D721Med (cell line): ENCODE measurements around the gene TOR1B.
"Not testable (repeated sequence)": the region's sequence is repeated elsewhere in the genome, so short reads cannot be mapped to it uniquely, and the experiment has no call there.

Experiments used
- DNase-seq: peaks from one replicate; pipeline ENCODE4 v3.0.0; 2011; ENCODE audit warnings: low spot score; ENCODE audit not compliant: insufficient read length
- FAIRE-seq: peaks from 2 replicates; lab custom pipeline; 2011; peaks lifted over from hg19 to GRCh38; lab: Jason Lieb, UNC
- TF ChIP-seq, protein P1 (sequence below): IDR thresholded peaks from 2 replicates; pipeline ENCODE4 v1.5.1; 2012; ENCODE audit warnings: mild to moderate bottlenecking, control low read depth; ENCODE audit not compliant: insufficient read depth; ENCODE audit errors: missing control alignments

Gene TOR1B

DNA sequence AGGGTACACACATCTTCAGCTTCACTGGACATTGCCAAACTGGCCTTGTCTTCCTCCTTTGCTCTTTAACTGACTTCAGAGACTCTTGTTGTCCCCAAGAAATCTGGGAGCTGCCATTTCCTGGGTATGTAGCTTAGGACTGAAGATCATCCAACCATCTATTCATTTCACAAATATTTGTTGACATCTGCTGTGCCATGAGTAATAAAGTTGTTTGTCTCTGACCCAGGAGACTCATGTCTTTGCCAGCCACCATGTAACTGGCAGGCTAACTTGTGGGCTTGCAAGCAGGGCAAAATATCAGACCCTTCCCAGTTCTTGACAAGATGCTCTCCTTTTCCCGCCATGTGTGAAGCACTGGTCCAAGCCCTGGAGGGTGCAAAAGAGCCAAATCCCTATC lies 17.1 kb upstream of the TOR1B start:
- DNase-seq, result no peak
- TF ChIP-seq, protein P1, sequence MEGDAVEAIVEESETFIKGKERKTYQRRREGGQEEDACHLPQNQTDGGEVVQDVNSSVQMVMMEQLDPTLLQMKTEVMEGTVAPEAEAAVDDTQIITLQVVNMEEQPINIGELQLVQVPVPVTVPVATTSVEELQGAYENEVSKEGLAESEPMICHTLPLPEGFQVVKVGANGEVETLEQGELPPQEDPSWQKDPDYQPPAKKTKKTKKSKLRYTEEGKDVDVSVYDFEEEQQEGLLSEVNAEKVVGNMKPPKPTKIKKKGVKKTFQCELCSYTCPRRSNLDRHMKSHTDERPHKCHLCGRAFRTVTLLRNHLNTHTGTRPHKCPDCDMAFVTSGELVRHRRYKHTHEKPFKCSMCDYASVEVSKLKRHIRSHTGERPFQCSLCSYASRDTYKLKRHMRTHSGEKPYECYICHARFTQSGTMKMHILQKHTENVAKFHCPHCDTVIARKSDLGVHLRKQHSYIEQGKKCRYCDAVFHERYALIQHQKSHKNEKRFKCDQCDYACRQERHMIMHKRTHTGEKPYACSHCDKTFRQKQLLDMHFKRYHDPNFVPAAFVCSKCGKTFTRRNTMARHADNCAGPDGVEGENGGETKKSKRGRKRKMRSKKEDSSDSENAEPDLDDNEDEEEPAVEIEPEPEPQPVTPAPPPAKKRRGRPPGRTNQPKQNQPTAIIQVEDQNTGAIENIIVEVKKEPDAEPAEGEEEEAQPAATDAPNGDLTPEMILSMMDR, result no peak
- no peak for FAIRE-seq

DNA sequence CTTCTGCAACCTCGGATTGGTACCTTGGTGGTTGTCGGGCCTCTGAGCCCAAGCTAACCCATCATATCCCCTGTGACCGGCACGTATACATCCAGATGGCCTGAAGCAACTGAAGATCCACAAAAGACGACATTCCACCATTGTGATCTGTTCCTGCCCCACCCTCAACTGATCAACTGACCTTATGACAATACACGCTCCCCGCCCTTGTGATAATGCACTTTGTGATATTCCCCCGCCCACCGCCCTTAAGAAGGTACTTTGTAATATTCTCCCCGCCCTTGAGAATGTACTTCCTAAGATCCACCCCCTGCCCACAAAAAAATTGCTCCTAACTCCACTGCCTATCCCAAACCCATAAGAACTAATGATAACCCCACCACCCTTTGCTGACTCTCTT lies 16.5 kb upstream of the TOR1B start:
- TF ChIP-seq, protein P1, result no peak
- FAIRE-seq, result no peak

DNA sequence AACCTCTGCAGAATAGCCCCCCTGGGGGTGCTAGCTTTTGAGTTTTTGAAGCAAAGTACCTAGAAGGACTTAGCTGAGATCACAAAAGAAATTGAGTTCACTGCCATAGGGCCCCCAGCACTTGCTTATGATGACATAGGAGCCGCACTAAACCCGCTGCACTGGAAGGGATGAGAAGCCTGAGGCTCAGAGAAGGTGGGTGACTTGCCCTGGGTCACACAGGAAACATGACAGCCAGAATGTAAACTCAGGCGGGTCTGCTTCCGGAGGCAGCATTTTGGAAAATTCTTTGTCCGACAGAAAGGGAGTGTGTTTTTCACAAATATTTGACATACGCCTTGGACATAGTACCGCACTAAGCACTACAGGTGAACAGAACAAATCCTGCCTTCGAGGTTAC lies 8.4 kb upstream of the TOR1B start:
- TF ChIP-seq, protein P1, result no peak
- FAIRE-seq, result no peak
- DNase-seq, result no peak

More for the DNA sequence above, 16.5 kb upstream of the TOR1B start:
- no peak for DNase-seq

DNA sequence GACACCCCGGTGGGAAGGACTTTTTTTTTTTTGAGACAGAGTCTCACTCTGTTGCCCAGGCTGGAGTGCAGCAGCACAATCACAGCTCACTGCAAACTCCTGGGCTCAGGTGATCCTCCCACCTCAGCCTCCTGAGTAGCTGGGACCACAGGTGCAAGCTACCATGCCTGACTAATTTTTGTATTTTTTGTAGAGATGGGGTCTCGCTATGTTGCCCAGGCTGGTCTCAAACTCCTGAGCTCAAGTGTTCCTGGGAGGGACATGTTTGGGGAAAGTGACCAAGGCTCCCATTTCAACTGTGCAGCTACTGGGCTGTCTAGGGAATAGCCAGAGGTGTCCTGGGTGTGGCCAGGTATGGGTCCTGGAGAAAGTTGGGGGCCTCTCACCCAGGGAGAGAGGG lies 7.0 kb upstream of the TOR1B start:
- not testable (repeated sequence) for DNase-seq, FAIRE-seq

DNA sequence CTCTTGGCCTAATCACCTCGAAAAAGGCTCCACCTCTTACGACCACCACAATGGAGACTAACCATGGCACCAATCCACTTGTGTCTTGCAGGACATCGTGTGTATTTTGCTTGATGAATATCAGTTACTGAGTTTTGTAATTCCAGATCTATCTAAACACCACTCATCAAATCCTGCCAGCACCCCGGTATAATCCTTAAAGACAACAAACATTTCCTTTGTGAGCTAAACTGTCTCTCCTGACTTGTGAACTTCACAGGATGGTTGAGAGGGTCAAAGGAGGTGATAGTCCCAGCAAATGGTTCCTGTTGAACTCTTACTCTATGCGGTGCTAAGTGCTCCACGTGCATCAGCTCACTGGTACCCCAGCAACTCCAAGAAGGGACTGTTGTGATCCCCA lies 4.0 kb upstream of the TOR1B start:
- DNase-seq (no peak), FAIRE-seq (no peak)
- TF ChIP-seq, protein P1, result no peak

DNA sequence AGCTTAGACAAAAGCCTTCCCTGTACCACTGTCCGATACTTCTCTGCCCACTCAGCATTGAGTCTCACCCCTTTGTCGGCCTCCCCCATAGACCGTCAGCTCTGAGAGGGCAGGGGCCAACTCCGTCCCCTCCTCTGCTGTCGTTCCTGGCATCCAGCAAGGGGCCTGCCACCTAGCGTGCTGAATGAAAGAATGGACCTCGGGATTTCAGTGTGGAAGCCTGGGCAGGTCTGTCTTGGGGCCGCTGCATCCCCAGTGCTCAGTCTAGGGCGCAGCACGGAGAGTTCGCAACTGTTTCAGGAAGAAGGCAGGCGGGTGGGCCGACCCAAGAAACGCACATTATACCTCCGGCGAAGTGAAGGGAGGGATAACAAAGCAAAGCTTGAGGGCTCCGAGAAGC lies 1.5 kb upstream of the TOR1B start:
- DNase-seq, result no peak
- FAIRE-seq, result no peak
- TF ChIP-seq, protein P1, result no peak

DNA sequence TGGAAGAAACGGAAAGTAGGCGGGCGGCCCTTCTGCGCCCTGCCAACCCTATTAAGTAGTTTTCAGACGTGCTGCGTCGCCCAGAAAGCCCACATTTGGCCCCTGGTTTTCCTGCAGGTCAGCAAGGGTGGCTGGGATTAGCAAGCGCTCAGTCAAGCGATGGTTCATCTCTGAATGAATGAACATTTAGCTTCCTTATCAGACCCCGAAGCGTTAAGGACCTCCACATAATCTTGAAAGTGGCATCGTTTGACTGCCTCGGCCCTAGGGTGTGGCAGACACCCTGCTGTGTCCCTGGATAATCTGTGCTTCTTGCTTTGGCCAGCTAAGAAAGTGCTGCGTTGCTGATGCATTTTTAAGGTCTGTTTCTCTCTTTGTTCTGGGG lies 684 bp downstream of the TOR1B start:
- TF ChIP-seq, protein P1, result no peak
- DNase-seq (no peak), FAIRE-seq (no peak)

DNA sequence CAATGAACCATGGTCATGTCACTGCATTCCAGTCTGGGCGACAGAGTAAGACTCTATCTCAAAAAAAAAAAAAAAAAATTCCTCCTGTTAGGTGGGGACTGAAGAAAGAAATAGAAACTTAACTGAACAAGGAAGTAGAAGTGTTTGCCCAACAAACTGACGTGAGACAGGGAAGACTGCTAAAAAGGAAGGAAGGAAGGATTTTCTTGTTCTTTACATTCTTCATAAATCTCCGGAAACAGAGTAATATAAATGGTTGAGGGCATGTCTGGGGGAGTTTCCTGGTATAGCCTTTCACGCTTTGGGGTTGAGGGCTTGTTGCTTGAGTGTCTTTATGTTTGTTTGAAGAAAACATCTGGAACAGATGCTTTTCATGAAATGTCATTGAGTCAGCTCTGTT lies 3.1 kb downstream of the TOR1B start:
- no peak for DNase-seq
- no peak for FAIRE-seq
- TF ChIP-seq, protein P1, result no peak
